ENCODE results near the gene MAX.

GRCh38 chr14:65079201-65079600 lies 23.1 kb downstream of the MAX start:
- TF ChIP-seq CTCF (IDR thresholded peaks at IDR 0.05) (no peak), POLR2A (IDR thresholded peaks at IDR 0.05) (no peak), POLR2AphosphoS5 (IDR thresholded peaks at IDR 0.05) (no peak)

All from upper lobe of left lung (tissue), 4 donors.